Subcutaneous adipose tissue (tissue), 4 donors: Measurements from ENCODE around the gene MMS19. TPM values are rescaled to one million over a fixed set of nuclear protein-coding genes. Genes with fewer than 3 reads are reported as not detected.

ENCODE experiments used
- total RNA-seq, 4 donors: library from RNA; depleted of rRNA; stranded (reverse); fragments of >200 nt; gene quantifications; one replicate each; pipeline ENCODE4 v1.1.0, GENCODE V29; 2016
- TF ChIP-seq, protein P1 (sequence below): fragments of 450-650 bp; IDR thresholded peaks from one replicate; pipeline ENCODE4 v1.5.1; 2016; ENCODE audit warnings: low read depth, mild to moderate bottlenecking, control low read depth, antibody characterized with exemption, moderate library complexity

Gene MMS19
- total RNA-seq, 4 donors from 2014 or later: 57.6 to 87.8 (median 76.8) TPM

DNA sequence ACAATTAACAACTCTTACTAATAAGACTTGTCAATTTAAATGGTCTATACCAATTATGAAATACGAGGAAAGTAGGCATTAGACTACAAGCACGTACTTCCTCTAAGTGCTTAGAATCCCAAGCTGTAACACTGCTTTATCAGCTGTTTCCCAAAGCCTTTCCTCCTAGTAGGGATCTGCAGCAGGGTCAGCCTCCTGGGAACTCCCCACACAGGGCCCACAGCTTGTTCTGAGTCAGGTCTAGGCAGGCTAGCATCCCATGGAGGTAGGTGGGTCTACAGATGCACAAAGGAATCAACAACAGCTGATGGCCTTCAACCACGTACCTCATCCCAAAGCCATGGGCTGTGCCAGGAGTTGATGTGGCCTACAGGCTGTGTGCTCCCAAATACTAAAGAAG is 14.7 kb downstream of the MMS19 start:
- TF ChIP-seq, protein P1, sequence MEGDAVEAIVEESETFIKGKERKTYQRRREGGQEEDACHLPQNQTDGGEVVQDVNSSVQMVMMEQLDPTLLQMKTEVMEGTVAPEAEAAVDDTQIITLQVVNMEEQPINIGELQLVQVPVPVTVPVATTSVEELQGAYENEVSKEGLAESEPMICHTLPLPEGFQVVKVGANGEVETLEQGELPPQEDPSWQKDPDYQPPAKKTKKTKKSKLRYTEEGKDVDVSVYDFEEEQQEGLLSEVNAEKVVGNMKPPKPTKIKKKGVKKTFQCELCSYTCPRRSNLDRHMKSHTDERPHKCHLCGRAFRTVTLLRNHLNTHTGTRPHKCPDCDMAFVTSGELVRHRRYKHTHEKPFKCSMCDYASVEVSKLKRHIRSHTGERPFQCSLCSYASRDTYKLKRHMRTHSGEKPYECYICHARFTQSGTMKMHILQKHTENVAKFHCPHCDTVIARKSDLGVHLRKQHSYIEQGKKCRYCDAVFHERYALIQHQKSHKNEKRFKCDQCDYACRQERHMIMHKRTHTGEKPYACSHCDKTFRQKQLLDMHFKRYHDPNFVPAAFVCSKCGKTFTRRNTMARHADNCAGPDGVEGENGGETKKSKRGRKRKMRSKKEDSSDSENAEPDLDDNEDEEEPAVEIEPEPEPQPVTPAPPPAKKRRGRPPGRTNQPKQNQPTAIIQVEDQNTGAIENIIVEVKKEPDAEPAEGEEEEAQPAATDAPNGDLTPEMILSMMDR: no peak

DNA sequence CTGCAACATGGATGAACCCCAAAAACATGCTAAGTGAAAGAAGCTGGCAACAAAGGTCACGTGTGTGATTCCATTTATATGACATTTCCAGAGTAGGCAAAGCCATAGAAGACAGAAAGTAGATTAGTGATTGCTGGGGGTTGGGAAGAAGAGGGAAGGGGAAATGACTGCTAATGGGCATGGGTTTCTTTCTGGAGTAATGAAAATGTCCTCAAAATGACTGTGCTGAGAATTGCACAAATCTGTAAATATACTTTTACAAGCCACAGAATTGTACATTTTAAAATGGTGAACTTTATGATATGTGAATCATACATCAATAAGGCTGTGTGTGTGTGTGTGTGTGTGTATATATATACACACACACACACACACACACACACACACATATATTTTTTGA is 15.8 kb downstream of the MMS19 start:
- TF ChIP-seq, protein P1: no peak

- TF ChIP-seq, protein P1: no peak
Measured at GRCh38 chr10:97481071-97481470, 17.2 kb downstream of the MMS19 start.

- TF ChIP-seq, protein P1: no peak
Measured at GRCh38 chr10:97479939-97480338, 18.3 kb downstream of the MMS19 start.

DNA sequence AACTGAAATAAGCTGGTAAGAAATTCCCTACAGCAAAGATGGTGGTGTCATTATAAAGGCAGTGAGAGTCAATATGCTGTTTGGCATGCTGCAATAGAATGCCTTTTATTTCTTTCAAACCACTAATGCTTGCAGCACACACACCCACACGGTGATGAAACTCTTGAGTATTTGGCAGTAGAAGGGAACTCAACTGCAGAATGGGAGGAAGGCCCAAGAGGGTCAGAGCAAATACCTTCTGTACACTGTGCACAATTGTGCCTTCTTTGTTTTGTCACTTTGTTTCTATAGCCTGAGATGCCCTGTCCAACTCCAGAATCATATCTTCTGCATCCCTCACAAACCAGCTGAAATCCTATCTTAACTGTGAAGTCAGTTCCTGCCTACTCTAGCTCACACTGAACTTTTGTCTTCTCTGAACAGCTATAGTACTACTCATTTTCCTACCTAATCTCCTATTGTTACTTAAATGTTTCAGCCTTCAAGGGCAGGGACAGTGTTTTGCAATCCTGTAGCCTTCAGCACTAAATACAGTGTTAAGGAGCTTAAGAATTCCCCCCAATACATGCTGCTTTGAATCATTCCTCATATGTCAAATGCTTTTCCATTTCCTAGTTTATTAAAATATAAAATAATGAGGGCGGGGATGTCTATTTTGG is 22.2 kb downstream of the MMS19 start:
- TF ChIP-seq, protein P1: no peak

DNA sequence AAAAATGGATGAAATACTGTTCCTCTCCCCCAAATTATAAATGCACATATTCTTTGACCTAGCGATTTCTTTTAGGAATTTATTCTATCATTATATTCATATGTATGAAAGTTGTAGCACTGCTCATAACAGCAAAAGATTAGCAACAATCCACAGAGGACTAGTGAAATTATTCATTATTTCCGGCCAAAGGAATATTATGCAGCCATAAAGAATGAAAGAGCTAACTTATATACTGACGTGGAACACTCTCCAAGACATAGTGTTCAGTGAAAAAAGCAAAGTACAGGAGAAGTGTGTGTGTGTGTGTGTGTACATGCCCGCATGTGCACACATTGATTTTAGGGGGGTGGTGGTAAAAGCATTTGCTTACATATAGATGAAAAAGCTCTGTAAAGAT is 23.3 kb downstream of the MMS19 start:
- TF ChIP-seq, protein P1: no peak

- TF ChIP-seq, protein P1: no peak
Measured at GRCh38 chr10:97468162-97468561, 30.1 kb downstream of the MMS19 start.
